Neutrophil (primary cell): ENCODE data around the gene RAB44.

Experiments
- H3K27ac ChIP-seq: fragments of 200-600 bp; sonication (generic); 2 replicates; pipeline ENCODE4 v1.5.1; 2016; ENCODE audit warnings: mild to moderate bottlenecking, moderate library complexity
- H3K27me3 ChIP-seq: fragments of 200-600 bp; sonication (generic); 2 replicates; pipeline ENCODE4 v1.6.0; 2016; ENCODE audit warnings: mild to moderate bottlenecking
- H3K36me3 ChIP-seq: fragments of 200-600 bp; sonication (generic); 2 replicates; pipeline ENCODE4 v1.5.1; 2017
- H3K4me1 ChIP-seq, 2 experiments: fragments of 200-600 bp in 1 of 2; sonication (generic) in 1 of 2; 1 replicate in 1 of 2; 2 replicates in 1 of 2; pipeline versions ENCODE4 v1.5.1 to v1.6.1; 2013 to 2016; ENCODE audit warnings: low read depth in 1 of 2, low read length in 1 of 2, mild to moderate bottlenecking in 1 of 2, moderate library complexity in 1 of 2; ENCODE audit not compliant: control insufficient read depth in 1 of 2, insufficient read depth in 1 of 2
- H3K4me3 ChIP-seq, 2 experiments: fragments of 200-600 bp in 1 of 2; sonication (generic) in 1 of 2; 1 replicate in 1 of 2; 2 replicates in 1 of 2; pipeline ENCODE4 v1.5.1; 2013 to 2016; ENCODE audit warnings: low read depth in 1 of 2, low read length in 1 of 2, mild to moderate bottlenecking in 1 of 2, moderate library complexity in 1 of 2
- H3K9me3 ChIP-seq: fragments of 200-600 bp; sonication (generic); 2 replicates; pipeline ENCODE4 v1.5.1; 2016
- TF ChIP-seq, protein P1 (sequence below): fragments of 200-600 bp; sonication (generic); IDR thresholded peaks from 2 replicates; pipeline ENCODE4 v1.5.1; 2016; ENCODE audit warnings: antibody characterized with exemption

RAB44 gene

GRCh38 chr6:36757943-36758508 lies 60.4 kb downstream of the RAB44 start:
- peaks cover 8 to 15% of the 10 kb centered on the region in 2 experiments for H3K4me1 ChIP-seq
- TF ChIP-seq, protein P1, sequence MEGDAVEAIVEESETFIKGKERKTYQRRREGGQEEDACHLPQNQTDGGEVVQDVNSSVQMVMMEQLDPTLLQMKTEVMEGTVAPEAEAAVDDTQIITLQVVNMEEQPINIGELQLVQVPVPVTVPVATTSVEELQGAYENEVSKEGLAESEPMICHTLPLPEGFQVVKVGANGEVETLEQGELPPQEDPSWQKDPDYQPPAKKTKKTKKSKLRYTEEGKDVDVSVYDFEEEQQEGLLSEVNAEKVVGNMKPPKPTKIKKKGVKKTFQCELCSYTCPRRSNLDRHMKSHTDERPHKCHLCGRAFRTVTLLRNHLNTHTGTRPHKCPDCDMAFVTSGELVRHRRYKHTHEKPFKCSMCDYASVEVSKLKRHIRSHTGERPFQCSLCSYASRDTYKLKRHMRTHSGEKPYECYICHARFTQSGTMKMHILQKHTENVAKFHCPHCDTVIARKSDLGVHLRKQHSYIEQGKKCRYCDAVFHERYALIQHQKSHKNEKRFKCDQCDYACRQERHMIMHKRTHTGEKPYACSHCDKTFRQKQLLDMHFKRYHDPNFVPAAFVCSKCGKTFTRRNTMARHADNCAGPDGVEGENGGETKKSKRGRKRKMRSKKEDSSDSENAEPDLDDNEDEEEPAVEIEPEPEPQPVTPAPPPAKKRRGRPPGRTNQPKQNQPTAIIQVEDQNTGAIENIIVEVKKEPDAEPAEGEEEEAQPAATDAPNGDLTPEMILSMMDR, result no peak
- H3K27ac ChIP-seq, result no peak overlapping the region
- no peaks in the 10 kb centered on the region for H3K27me3 ChIP-seq
- no peaks in the 10 kb centered on the region for H3K36me3 ChIP-seq
- no peak overlapping the region for H3K4me3 ChIP-seq
- no peaks in the 10 kb centered on the region for H3K9me3 ChIP-seq

DNA sequence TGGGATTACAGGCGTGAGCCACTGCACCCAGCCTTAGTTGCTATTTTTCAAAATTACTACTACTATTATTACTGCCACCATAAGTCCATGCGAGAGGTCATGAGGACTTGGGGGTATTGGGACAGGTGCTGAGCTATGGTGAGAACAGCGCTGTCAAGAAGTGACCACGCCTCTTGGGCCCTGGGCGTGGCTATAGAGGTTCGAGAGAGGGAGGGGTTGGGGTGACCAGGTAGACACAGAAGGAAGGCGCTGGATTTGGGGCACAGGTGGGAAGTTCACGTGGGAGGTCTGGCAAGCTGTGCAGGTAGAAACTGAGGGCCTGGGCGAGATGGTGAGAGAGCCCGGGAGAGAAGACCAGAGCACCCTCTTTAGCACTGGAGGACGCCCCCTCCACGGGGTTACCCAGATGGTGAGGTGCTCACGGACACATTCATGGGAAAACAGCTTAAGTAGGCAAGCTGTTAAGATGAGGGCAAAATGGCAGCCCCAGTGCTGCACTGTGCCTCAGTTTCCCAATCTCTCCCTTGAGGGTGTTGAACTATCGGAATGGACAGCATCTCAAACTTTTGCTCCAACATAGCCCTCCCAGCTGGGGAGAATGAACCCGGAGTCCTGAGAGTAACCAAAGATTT lies 61.0 kb downstream of the RAB44 start:
- Histone ChIP-seq H3K27me3 (no peaks in the 10 kb centered on the region), H3K27ac (no peak overlapping the region), H3K9me3 (no peaks in the 10 kb centered on the region), H3K36me3 (no peaks in the 10 kb centered on the region), H3K4me1 (peaks cover 8 to 15% of the 10 kb centered on the region in 2 experiments), H3K4me3 (no peak overlapping the region)
- TF ChIP-seq, protein P1, result no peak

- TF ChIP-seq, protein P1, result peak; percentile 96
Measured at GRCh38 chr6:36759148-36759759, 61.6 kb downstream of the RAB44 start.

DNA sequence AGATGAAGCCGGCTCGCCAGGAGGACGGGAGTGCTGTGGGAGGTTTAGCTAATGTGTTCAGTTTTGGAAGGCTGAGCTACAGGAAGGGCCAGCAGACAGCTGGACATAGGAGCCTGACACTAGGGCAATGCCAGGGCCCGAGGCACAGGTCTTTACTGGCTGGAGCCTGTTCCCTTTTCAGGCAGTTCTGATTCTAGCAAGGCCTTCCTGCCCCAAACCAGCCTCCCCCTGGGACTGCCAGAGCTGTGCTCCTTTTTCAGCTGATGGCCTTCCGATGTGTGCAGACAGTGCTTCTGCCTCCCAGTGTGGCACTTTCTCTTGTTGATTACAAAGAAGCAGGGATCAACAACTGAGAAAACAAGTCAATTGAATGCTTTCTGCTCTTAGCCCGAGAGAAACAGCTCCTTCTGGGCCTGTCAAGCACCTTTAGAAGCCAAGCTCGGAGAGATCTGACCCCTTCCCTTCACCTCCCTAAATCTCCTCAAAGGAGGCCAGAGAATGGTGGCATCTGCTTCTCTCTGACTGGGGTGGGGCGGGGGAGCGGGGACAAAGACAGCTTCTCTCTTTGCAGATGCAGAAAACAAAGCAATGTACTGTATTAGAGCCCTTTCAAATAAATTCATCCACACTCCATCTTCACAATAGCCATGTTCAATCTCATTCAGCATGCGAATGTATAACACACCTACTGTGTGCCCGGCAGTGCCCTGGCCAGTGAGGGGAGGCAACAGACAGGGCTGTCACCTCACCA lies 63.2 kb downstream of the RAB44 start:
- Histone ChIP-seq H3K4me3 (no peak overlapping the region), H3K36me3 (no peaks in the 10 kb centered on the region)

More at GRCh38 chr6:36759148-36759759, 61.6 kb downstream of the RAB44 start:
- Histone ChIP-seq H3K9me3 (no peaks in the 10 kb centered on the region), H3K4me3 (no peak overlapping the region), H3K27ac (no peak overlapping the region), H3K4me1 (peaks cover 8 to 15% of the 10 kb centered on the region in 2 experiments), H3K36me3 (no peaks in the 10 kb centered on the region), H3K27me3 (no peaks in the 10 kb centered on the region)

GRCh38 chr6:36762123-36762522 lies 64.5 kb downstream of the RAB44 start:
- Histone ChIP-seq H3K9me3 (no peaks in the 10 kb centered on the region), H3K4me1 (peaks cover 11 to 16% of the 10 kb centered on the region in 2 experiments), H3K36me3 (no peaks in the 10 kb centered on the region), H3K4me3 (no peak overlapping the region), H3K27ac (no peak overlapping the region), H3K27me3 (no peaks in the 10 kb centered on the region)
- TF ChIP-seq, protein P1, result no peak

More for the DNA sequence above, 63.2 kb downstream of the RAB44 start:
- TF ChIP-seq, protein P1, result no peak
- Histone ChIP-seq H3K27me3 (no peaks in the 10 kb centered on the region), H3K27ac (no peak overlapping the region), H3K9me3 (no peaks in the 10 kb centered on the region), H3K4me1 (peaks cover under 1 to 10% of the 10 kb centered on the region in 2 experiments)
